Coronary artery (tissue), 2 donors: ENCODE results near the gene OR1S1.
"Not testable (repeated sequence)": the region's sequence is repeated elsewhere in the genome, so short reads cannot be mapped to it uniquely, and the experiment has no call there.

ENCODE experiments used
- DNase-seq: peaks from one replicate; pipeline ENCODE4 v3.0.0-alpha.2; 2017; ENCODE audit warnings: low spot score
- H3K27ac ChIP-seq, 2 donors: fragments of 200-600 bp; sonication (generic); one replicate each; pipeline ENCODE4 v1.5.1; 2016 to 2019
- H3K4me3 ChIP-seq: fragments of 200-600 bp; sonication (generic); 2 replicates; pipeline ENCODE4 v1.5.1; 2016; ENCODE audit warnings: mild to moderate bottlenecking, moderate library complexity
- TF ChIP-seq, protein P1 (sequence below): fragments of 200-600 bp; sonication (generic); IDR thresholded peaks from one replicate; pipeline ENCODE4 v1.5.1; 2019; ENCODE audit warnings: antibody characterized with exemption

The OR1S1 gene

DNA sequence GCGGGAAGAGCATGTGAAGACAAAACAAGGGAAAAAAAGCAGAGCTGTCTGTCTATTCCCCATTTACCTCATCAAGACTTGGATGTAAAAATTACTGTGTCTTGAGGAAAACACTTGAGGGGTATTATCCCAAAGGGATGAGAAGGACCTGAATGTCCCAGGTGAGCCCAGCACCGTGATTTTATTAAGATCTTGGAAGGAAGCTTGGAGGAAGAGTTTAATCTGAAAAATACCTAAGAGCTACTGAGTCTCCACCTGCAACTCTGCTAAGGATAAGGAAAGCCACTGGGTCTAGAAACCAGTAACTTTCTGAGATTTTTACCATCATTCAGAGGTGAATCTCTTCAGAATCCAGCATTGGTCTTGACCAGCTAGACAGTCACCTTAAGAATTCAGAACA, at the start of gene OR1S1:
Gene OR1S1 (plus strand): TSS at position 301 of the 400 bp plus-strand sequence.
- DNase-seq, H3K4me3 ChIP-seq, H3K27ac ChIP-seq: not testable (repeated sequence)

DNA sequence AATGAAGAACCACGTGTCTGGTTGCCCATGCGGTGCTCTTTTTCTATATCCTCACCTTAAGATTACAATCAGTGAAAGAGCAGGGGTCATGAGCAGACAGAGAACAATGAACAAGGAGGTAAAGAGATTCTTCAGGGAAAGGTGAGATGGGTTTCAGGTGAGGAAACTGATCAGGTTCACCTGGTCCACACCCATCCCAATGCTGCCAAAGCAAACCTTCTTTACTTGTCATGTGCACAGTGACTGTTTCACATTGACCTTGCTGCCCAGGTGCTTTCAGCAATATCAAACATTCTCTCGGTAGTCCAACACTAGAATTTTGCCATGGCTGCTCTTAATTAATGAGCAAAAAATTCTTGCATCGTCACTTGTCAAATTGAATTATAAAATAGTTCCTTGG, 48.1 kb upstream of the OR1S1 start:
- Histone ChIP-seq H3K4me3 (no peak overlapping the region), H3K27ac (no peak overlapping the region)
- TF ChIP-seq, protein P1, sequence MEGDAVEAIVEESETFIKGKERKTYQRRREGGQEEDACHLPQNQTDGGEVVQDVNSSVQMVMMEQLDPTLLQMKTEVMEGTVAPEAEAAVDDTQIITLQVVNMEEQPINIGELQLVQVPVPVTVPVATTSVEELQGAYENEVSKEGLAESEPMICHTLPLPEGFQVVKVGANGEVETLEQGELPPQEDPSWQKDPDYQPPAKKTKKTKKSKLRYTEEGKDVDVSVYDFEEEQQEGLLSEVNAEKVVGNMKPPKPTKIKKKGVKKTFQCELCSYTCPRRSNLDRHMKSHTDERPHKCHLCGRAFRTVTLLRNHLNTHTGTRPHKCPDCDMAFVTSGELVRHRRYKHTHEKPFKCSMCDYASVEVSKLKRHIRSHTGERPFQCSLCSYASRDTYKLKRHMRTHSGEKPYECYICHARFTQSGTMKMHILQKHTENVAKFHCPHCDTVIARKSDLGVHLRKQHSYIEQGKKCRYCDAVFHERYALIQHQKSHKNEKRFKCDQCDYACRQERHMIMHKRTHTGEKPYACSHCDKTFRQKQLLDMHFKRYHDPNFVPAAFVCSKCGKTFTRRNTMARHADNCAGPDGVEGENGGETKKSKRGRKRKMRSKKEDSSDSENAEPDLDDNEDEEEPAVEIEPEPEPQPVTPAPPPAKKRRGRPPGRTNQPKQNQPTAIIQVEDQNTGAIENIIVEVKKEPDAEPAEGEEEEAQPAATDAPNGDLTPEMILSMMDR: no peak
- no peak for DNase-seq

DNA sequence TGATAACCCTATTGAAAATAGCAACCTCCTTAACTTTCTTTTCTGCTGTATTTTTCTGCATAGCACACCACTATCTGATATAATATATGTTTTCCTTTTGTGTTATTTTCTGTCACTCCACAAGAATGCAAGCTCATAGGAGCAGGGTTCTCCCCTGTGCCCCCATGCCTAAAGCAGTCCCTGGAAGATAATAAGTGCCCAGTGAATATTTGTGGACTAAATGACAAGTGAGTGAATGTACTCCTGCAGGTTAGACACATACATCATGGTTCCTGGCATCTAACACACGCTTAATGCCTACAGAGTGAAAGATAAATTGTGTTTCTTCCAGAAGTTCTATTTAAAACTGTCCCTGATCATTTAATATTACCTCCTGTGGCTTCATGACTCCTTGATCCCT, 47.5 kb upstream of the OR1S1 start:
- H3K27ac ChIP-seq: no peak overlapping the region
- no peak overlapping the region for H3K4me3 ChIP-seq
- TF ChIP-seq, protein P1: no peak
- DNase-seq: no peak

DNA sequence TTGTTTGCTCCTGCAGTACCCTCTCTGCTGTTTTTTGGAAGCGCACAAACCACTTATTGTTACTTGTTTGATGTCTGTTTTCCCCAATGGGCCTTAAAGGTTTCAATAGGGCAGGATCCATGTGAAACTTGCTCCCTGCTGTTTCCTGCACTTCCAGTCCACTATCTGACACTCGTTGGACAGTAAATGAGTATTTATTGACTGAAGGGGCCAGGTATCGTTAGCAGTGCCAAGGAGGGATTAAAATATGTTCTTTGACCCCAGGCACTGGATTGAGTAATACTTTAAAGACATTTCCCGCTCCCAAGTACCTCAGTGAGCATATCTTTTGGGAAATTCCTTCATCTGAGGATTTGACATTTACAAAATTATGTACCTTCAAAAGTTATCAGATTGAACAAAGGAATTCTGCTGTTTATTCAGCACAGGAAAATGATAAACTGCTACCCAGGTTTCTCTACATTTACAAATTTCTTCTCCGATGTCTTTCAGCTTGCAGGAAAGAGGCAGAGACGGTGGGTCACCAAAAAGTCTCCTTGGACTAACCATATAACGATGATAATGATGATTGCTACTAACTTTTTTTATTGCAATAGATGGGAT, 46.9 kb upstream of the OR1S1 start:
- no peak overlapping the region for H3K27ac ChIP-seq
- DNase-seq: no peak
- TF ChIP-seq, protein P1: no peak
- H3K4me3 ChIP-seq: no peak overlapping the region

DNA sequence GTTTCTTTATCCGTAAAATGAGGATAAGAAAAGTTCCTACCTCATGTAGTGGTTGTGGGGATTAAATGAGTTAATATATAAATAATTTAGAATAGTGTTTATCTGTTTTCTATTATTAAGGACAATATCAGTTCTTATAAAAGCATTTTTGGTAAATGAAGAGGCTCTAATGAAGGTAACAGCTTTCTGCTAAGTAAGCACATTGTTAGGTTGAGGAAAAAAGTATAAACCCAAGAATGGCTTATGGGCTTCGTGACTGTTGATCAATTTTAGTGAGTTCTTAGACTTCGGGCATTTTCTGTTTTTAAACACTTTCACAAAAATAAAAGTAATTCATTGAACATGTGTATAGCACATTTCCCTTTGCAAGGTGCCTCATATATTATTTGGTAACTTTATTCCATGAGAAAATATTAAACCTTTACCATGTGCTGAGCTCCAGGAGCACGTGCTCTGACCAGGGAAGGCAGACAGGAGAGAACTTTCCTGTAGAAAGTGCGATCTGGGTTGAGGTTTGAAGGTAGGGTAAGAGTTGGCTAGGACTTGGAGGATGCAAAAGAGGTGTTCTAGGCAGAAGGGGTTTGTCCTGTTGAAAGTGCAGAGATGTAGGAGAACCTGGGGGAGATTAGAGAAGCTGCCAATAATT, 35.0 kb upstream of the OR1S1 start:
- no peak for DNase-seq
- H3K27ac ChIP-seq: no peak overlapping the region
- TF ChIP-seq, protein P1: no peak
- no peak overlapping the region for H3K4me3 ChIP-seq

DNA sequence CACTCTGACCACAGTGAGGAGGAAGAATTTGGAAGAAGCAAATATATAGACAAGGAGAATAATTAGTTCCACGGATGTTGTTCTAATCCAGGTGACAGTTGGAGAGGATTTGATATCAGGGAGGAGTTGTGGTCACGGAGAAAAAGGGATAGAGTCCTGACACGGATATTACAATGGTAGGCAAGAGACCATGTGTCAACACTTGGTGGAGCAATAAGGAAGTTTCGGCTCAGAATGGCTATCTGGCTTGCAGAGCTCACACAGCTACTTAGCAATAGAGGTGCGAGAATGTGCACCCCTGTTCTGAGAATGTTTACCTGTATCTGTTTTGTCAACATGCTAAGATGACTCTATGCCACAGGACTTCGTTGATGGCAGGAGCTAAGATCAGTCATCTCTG, 34.1 kb upstream of the OR1S1 start:
- Histone ChIP-seq H3K27ac (no peak overlapping the region), H3K4me3 (no peak overlapping the region)
- DNase-seq: no peak
- TF ChIP-seq, protein P1: no peak

DNA sequence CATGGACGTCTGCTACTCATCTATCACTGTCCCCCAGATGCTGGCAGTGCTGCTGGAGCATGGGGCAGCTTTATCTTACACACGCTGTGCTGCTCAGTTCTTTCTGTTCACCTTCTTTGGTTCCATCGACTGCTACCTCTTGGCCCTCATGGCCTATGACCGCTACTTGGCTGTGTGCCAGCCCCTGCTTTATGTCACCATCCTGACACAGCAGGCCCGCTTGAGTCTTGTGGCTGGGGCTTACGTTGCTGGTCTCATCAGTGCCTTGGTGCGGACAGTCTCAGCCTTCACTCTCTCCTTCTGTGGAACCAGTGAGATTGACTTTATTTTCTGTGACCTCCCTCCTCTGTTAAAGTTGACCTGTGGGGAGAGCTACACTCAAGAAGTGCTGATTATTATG, 32.9 kb upstream of the OR1S1 start:
- TF ChIP-seq, protein P1: no peak
- no peak overlapping the region for H3K27ac ChIP-seq
- H3K4me3 ChIP-seq: no peak overlapping the region
- DNase-seq: no peak
